Progenitor cell of endocrine pancreas (in vitro differentiated cells): ENCODE data around the gene SLC16A6. TPM values are rescaled to one million over a fixed set of nuclear protein-coding genes. Genes with fewer than 3 reads are reported as not detected.

Source experiments
- DNase-seq: peaks from one replicate; pipeline ENCODE4 v3.0.0; 2021; ENCODE audit warnings: low spot score; ENCODE audit not compliant: unreplicated experiment
- H3K27ac Mint-ChIP-seq: 2 replicates; pipeline ENCODE4 v1.8.0; 2021; ENCODE audit warnings: mild to moderate bottlenecking, moderate library complexity, mixed read lengths
- H3K27me3 Mint-ChIP-seq: 2 replicates; pipeline ENCODE4 v1.8.0; 2021; ENCODE audit warnings: mixed read lengths
- H3K36me3 Mint-ChIP-seq: 2 replicates; pipeline ENCODE4 v1.8.0; 2022; ENCODE audit warnings: mixed read lengths; ENCODE audit not compliant: insufficient read depth
- H3K4me1 Mint-ChIP-seq: 2 replicates; pipeline ENCODE4 v1.8.0; 2021; ENCODE audit warnings: low read depth, mixed read lengths
- H3K4me3 Mint-ChIP-seq: 2 replicates; pipeline ENCODE4 v1.8.0; 2021; ENCODE audit warnings: low read depth, mild to moderate bottlenecking, moderate library complexity, mixed read lengths
- H3K9me3 Mint-ChIP-seq: 2 replicates; pipeline ENCODE4 v1.8.0; 2021; ENCODE audit warnings: low read depth, mixed read lengths
- total RNA-seq: library from RNA; stranded (reverse); gene quantifications from 2 replicates; pipeline ENCODE4 v1.2.1, GENCODE V29; 2021
- TF ChIP-seq, protein P1 (sequence below): fragments of 200-600 bp; sonication (generic); IDR thresholded peaks from one replicate; pipeline ENCODE4 v1.5.0; 2021; ENCODE audit warnings: antibody characterized with exemption, mild to moderate bottlenecking; ENCODE audit not compliant: unreplicated experiment

SLC16A6 gene
- total RNA-seq, 1 donor from 2014 or later: 0.12 TPM

DNA sequence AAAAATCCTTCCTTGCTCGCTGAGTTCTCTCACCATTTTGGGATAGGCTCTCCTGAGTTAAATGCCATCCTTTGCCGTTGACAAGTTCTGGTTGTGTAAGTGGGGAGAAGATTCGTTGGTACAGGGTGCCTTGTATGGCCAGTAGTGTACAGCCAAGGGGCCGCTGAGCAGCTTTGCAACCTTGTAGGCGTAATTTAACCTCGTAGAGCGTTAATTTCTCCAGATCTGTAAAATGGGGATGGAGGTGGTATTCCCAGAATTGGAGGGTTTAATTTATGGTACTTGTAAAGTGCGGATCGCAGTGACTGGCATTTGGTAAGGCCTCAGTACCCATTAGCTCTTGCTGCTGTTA is 1.7 kb upstream of the SLC16A6 start:
- H3K36me3 Mint-ChIP-seq: no peaks in the 10 kb centered on the region
- H3K27me3 Mint-ChIP-seq: peaks cover 66% of the 10 kb centered on the region
- peak overlapping the region; percentile 73 for H3K4me3 Mint-ChIP-seq
- H3K9me3 Mint-ChIP-seq: no peaks in the 10 kb centered on the region
- peak overlapping the region; percentile 82 for H3K27ac Mint-ChIP-seq
- no peak for DNase-seq
- H3K4me1 Mint-ChIP-seq: peaks cover 6% of the 10 kb centered on the region
- TF ChIP-seq, protein P1, sequence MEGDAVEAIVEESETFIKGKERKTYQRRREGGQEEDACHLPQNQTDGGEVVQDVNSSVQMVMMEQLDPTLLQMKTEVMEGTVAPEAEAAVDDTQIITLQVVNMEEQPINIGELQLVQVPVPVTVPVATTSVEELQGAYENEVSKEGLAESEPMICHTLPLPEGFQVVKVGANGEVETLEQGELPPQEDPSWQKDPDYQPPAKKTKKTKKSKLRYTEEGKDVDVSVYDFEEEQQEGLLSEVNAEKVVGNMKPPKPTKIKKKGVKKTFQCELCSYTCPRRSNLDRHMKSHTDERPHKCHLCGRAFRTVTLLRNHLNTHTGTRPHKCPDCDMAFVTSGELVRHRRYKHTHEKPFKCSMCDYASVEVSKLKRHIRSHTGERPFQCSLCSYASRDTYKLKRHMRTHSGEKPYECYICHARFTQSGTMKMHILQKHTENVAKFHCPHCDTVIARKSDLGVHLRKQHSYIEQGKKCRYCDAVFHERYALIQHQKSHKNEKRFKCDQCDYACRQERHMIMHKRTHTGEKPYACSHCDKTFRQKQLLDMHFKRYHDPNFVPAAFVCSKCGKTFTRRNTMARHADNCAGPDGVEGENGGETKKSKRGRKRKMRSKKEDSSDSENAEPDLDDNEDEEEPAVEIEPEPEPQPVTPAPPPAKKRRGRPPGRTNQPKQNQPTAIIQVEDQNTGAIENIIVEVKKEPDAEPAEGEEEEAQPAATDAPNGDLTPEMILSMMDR: no peak

DNA sequence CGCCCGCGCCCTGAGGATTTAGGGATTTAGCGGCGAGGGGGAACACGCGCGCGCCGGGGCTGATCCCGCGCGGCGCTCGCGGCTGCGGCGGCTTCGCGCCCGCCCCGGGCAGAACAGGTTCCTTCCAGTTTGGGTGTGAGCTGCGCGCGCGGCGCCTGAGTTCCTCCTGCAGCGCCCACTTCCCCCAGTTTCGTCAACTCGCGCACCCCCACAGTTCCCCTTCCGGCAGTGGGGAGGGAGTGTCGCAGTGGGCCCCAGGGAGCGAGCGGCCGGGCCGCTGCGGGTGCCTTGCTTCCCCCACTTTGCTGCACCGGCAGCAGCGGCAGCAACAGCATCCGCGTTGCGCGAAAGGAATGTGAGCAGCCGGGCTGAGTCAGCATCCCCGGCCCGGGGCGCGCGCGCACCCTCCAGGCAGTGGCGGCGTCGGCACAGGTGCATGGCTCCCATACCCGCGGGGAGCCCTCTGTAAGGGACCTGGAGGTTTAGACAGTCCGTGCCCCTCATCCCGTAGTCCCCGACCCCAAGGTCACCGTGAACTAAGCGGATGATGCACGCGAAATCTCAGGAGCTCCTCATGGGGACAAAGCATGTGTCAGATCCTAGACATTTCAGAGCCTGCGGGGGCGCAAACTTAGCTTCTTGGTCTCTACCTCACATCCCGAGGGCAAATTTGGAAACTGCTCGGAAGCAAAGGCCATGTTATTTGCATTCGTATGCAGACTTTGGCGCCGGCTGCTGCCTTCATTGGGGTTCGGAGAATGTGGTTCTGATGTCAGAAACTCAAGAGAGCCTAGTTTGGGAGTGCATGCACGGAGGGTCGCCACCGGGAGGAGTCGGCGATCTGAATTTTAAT is 1.1 kb upstream of the SLC16A6 start:
- H3K36me3 Mint-ChIP-seq: no peaks in the 10 kb centered on the region
- peaks cover 6% of the 10 kb centered on the region for H3K4me1 Mint-ChIP-seq
- DNase-seq: peak; percentile 69
- peak overlapping the region; percentile 73 for H3K4me3 Mint-ChIP-seq
- TF ChIP-seq, protein P1: peak; percentile 29
- peak overlapping the region; percentile 82 for H3K27ac Mint-ChIP-seq
- peaks cover 70% of the 10 kb centered on the region for H3K27me3 Mint-ChIP-seq
- H3K9me3 Mint-ChIP-seq: no peaks in the 10 kb centered on the region

DNA sequence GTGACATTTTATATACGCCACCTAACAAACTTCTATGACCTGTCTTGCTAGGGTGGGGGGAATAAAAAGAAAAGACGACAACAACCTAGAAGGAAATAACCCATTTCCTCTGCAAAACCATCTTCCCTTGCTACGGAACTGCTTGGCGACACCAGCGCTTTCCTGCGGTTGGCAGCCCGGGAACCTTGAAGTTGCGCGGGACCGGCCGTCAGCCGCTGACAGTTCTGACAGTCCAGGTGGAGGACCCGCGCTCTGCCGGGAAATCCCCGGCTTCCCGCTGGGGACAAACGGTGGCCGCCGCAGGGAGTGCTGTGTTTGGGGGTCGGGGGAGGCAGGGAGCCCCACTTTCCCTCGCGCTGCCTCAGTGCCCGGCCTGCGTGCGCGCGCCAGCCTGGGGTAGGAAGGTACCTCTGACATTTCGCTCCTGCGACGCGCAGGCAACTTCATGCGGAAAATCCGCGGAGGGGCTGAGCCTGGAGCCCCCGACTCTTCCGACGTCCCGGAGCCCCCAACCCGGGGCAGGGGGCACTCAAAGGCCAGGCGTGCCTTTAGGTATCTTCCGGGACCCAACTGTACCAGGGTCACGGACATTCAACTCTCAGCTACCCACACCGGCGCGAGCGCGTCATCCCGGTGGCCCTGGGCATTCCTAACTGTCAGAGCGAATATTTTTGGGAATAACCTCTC is 516 bp downstream of the SLC16A6 start:
- peaks cover 63% of the 10 kb centered on the region for H3K27me3 Mint-ChIP-seq
- H3K9me3 Mint-ChIP-seq: no peaks in the 10 kb centered on the region
- TF ChIP-seq, protein P1: no peak
- H3K36me3 Mint-ChIP-seq: no peaks in the 10 kb centered on the region
- DNase-seq: peak; percentile 16
- H3K27ac Mint-ChIP-seq: peak overlapping the region; percentile 15
- H3K4me3 Mint-ChIP-seq: peak overlapping the region; percentile 78
- peaks cover 6% of the 10 kb centered on the region for H3K4me1 Mint-ChIP-seq

DNA sequence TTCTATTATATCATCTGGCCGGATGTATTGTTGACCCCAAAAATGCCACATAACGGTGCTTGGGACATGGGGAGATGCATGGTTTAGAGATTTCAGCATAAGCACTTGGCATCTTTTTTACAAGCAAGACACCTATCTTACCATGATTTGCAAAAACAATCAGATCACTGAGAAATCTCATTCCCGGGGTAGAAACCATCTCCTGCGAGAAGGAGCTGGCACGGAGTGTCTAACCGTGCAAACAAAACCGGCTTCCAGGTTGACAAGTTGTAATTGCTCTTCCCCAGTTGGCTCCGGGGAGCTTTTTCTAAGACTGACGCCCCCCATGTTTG is 1.0 kb downstream of the SLC16A6 start:
- H3K4me3 Mint-ChIP-seq: no peak overlapping the region
- TF ChIP-seq, protein P1: no peak
- peaks cover 62% of the 10 kb centered on the region for H3K27me3 Mint-ChIP-seq
- H3K9me3 Mint-ChIP-seq: no peaks in the 10 kb centered on the region
- peaks cover 6% of the 10 kb centered on the region for H3K4me1 Mint-ChIP-seq
- no peak overlapping the region for H3K27ac Mint-ChIP-seq
- DNase-seq: no peak
- H3K36me3 Mint-ChIP-seq: no peaks in the 10 kb centered on the region

DNA sequence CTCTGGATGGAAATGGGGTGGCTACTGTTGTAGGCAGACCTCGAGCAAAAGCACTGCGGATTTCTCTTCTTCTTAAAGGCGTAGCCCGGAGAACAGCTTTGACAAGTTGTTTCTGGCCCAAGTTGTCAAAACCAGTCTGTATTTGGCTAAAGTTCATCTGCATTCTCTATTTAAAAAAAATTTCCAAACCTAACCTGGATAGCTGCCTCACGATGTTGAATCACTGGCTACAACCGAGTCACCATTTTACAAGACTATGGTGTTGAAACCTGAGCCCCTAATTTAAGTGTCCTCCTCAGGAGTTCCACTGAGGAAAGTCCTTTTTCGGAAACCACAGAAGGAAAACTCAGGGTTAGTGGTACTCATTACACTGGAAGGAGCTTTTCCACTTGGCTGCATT is 1.5 kb downstream of the SLC16A6 start:
- no peak overlapping the region for H3K27ac Mint-ChIP-seq
- no peaks in the 10 kb centered on the region for H3K9me3 Mint-ChIP-seq
- H3K4me1 Mint-ChIP-seq: peaks cover 6% of the 10 kb centered on the region
- no peak overlapping the region for H3K4me3 Mint-ChIP-seq
- H3K36me3 Mint-ChIP-seq: no peaks in the 10 kb centered on the region
- no peak for DNase-seq
- TF ChIP-seq, protein P1: no peak
- peaks cover 58% of the 10 kb centered on the region for H3K27me3 Mint-ChIP-seq
